22Rv1 (cell line): ENCODE measurements around the gene OTUD5.

ENCODE experiments used
- H3K27ac ChIP-seq: fragments of 450-650 bp; 2 replicates; pipeline ENCODE4 v1.5.1; 2017
- CTCF ChIP-seq: fragments of 450-650 bp; IDR thresholded peaks from 2 replicates; pipeline ENCODE4 v1.5.1; 2017; ENCODE audit warnings: mild to moderate bottlenecking
- ZFX ChIP-seq: fragments of 450-650 bp; IDR thresholded peaks from 2 replicates; pipeline ENCODE4 v1.6.1; 2017; ENCODE audit warnings: antibody characterized with exemption, borderline replicate concordance

Gene OTUD5

GRCh38 chrX:48923771-48924170 is 33.6 kb downstream of the OTUD5 start:
- TF ChIP-seq CTCF: no peak
- no peak for TF ChIP-seq ZFX
- no peak overlapping the region for H3K27ac ChIP-seq

GRCh38 chrX:48920718-48921104 is 36.7 kb downstream of the OTUD5 start:
- H3K27ac ChIP-seq: no peak overlapping the region
- TF ChIP-seq ZFX (no peak), CTCF (no peak)

GRCh38 chrX:48919947-48920717 is 37.3 kb downstream of the OTUD5 start:
- peak overlapping the region; percentile 72 for H3K27ac ChIP-seq
- TF ChIP-seq CTCF (no peak), ZFX (no peak)

- H3K27ac ChIP-seq: peak overlapping the region; percentile 72
- TF ChIP-seq CTCF (no peak), ZFX (no peak)
Measured at GRCh38 chrX:48919360-48919841, 38.0 kb downstream of the OTUD5 start.

- no peak for TF ChIP-seq CTCF
- TF ChIP-seq ZFX: no peak
- H3K27ac ChIP-seq: peak within 1 kb of the TSS; percentile 72
Measured at GRCh38 chrX:48918643-48919340, 38.6 kb downstream of the OTUD5 start, which contains the start of gene PIM2. Gene PIM2 (minus strand): TSS chrX:48919024. CDS start chrX:48918834, 190 bp downstream.

- TF ChIP-seq CTCF: no peak
- TF ChIP-seq ZFX: no peak
- peak overlapping the region; percentile 72 for H3K27ac ChIP-seq
Measured at GRCh38 chrX:48918301-48918642, 39.1 kb downstream of the OTUD5 start.
